HG03025 (cell line): ENCODE data around the gene CCDC74A.
A peak's percentile ranks its signal among the peaks of the same experiment; 100 is the strongest.
"Not testable (repeated sequence)": the region's sequence is repeated elsewhere in the genome, so short reads cannot be mapped to it uniquely, and the experiment has no call there.

ENCODE experiments used
- ATAC-seq: cut with Tn5 transposase; IDR thresholded peaks from one replicate; pipeline ENCODE4 v1.9.1; 2021; ENCODE audit warnings: mild to moderate bottlenecking, moderate library complexity; ENCODE audit not compliant: unreplicated experiment, low FRiP score

The CCDC74A gene

DNA sequence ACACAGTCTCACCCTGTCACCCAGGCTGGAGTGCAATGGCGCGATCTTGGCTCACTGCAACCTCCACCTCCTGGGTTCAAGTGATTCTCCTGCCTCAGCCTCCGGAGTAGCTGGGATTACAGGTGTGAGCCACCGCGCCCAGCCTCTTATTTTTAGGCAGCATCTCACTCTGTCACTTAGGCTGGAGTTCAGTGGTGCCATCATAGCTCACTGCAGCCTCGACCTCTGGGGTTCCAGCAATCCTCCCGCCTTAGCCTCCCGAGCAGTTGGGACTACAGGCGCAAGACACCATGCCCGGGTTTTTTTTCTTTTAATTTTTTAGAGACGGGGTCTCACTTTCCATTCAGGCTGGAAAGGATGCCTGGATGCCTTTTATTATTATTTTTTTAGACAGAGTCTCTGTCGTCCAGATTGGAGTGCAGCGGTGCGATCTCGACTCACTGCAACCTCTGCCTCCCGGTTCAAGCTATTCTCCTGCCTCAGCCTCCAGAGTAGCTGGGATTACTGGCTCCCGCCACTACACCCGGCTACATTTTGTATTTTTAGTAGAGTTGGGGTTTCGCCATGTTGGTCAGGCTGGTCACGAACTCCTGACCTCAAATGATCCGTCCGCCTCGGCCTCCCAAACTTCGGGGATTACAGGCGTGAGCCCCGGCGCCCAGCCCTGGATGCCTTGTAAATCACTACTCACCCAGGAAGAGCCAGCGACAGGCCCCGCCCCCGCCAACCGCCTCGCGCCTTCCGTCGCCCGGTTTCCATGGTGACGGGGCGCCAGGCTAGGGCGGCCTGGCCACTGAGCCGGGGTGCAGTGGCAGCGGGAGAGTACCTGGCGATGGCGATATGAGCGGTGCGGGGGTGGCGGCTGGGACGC lies at the start of gene CCDC74A:
TSS of gene CCDC74A (plus strand) at position 758 of the 871 bp plus-strand sequence. CDS start at position 841, 83 bp downstream.
- ATAC-seq: peak; percentile 83

DNA sequence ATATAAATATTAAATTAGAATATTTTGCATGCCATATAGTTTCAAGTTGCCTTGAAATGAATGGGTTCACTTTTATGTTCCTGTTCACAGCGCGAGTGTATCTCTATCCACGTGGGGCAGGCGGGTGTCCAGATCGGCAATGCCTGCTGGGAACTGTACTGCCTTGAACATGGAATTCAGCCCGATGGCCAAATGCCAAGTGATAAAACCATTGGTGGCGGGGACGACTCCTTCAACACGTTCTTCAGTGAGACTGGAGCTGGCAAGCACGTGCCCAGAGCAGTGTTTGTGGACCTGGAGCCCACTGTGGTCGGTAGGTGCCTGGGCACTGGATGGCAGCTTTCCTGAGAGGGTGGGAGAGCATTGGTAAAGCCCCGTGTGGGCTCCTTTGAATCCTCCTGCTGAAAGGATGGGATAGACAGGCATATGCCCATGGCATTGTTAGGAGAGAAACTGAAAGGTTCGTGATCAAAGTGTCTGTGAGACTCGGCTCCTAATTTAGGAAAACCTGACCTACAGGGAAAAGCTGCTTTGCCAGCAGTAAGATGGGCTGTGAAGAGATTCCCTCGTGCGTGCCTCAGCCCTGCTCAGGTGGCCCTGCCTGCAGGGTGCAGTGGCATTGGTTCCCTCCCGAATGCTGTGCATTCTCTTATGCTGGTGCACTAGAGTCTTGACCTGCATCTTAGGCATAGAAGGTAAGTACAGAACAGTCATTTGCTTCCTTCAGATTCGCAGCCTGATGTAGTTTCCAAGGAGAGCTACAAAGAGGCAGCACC lies 49.4 kb upstream of the CCDC74A start:
- not testable (repeated sequence) for ATAC-seq

DNA sequence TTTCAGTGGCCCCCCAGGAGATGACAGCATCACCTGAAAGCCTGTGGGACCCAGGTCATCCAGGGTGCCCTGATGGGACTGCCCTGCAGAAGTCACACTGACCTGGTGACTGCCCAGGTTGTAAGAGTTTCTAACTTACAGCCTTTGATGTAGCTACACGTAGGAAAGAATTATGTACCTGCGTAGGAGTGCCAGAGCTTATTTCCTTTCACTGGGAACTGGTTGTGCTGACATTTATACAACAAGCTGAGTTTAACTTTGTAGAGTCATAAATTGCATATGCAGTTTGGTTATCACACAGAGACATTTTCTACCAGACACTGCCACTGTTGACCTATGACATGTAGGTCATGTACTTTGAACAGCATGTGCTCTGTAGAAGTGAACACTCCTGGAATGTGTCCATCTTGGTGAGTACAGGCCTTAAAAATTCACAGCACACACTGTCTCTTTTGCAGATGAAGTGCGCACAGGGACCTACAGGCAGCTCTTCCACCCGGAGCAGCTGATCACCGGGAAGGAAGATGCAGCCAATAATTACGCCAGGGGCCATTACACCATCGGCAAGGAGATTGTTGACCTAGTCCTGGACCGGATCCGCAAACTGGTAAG lies 48.7 kb upstream of the CCDC74A start:
- ATAC-seq: not testable (repeated sequence)

GRCh38 chr2:131480351-131480750 lies 47.3 kb upstream of the CCDC74A start:
- not testable (repeated sequence) for ATAC-seq

- not testable (repeated sequence) for ATAC-seq
These were observed 45.1 kb upstream of the CCDC74A start for GRCh38 chr2:131482506-131483155.

- not testable (repeated sequence) for ATAC-seq
These were observed 43.5 kb upstream of the CCDC74A start for GRCh38 chr2:131483981-131484820.

GRCh38 chr2:131484906-131485460 lies 42.7 kb upstream of the CCDC74A start:
- ATAC-seq: not testable (repeated sequence)

DNA sequence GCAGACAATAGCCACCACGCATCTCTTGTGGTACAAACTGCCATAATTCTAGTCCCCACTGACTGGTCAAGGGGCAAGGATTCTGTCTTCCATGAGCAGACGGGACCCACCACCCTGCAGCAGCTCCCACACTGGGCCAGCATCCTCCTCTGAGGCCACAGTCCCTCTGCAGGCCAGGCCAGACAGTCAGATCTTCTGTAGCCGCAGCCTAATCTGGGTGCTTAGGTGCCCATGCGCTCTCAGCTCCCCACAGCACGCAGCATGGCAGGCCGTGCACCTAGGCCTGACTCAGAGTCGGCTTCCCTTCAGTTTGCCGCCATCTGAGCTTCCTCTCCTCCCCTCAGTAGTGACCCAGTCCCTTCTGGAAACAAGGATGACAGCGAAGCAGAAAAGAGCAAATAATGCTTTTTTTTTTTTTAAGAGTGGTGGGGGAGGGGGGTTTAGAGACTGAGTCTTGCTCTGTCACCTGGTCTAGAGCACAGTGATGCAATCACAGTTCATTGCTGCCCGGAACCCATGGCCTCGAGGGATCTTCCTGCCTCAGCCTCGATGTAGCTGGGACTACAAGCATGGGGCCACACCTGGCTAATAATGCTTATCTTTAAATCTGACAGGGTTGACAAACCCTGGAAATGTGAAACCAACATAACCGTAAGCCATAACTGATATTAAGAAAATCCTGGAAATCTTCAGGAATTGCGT lies 41.3 kb upstream of the CCDC74A start:
- ATAC-seq: not testable (repeated sequence)

DNA sequence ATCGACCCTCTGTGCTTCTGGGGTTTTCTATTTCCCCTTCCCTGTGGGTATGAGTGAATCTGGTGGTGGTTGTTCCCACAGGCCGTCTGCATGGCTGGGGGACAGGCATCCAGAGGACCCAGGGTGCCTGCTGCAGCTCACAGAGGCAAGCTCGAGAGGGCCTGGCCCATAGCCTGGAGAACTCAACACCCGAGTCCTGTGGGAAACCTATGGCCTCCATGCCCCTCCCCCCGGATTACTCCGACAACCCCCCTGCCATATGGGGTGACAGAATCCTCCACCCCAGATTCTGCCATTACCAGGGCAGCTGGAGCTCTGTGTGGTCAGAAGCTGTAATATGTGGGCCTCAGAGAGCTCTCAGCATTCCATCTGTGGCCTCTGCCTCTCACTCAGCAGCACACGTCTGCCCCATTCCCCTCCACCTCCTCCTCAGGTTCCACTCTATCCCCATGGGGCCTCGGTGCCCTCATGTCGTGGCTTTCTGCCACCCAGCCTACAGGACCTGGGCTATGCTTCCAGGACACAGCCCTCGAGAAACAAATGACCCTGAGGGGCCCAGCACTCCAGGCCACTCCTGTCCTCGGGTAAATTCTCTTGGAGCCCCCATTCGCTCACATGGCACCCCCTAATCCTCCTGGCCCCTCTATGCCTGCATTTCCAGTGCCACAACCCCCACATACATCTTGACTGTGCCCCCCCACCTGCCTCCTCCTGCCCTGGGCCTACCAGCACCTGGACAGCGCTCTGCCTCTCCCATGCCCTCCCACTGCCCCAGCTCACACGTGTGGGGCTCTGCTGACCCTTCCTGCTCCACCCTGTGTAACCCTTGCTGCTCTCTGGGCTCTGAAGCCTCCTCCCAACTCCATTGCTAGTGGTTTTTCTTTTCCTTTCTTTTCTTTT lies 39.1 kb upstream of the CCDC74A start:
- ATAC-seq: no peak

DNA sequence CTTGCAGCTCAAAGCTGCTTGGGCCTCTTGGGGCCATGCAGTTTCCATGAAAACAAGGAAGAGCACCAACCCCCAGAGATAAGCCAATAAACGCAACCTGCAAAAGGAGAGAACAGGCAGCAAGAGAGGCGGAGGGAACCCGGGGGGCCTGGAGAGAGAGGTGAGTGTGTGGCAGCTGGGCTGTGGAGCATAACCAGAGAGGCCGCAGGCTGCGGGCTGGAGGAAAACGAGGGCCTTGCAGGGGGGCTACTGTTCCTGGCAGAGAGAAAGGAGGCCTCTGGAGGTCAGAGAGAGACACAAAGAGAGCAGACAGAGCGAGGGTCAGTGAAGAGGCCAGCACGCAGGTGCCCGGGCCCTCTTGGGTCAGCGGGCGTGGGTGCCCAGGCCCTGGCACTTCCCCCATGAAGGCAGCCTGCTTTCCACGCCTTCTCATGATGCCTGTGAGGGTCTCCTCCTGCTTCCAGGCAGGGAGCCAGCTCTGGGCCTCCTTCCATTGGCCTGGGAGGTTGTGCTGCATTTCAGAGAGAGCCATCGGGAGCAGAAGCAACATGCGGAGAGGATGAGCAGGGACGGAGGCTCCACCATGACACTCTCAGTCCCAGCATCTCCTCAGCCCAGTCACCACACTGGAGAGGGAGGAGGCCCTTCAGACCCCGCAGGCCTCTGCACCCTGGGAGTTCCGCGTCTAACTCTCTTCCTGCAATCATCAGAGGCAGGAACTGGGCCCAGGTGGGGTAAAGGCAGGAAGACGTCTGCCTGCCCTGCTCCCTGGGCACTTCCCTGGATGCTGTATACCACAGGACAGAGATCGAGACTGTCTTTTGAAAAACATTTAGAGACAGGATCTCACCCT lies 36.8 kb upstream of the CCDC74A start:
- ATAC-seq: not testable (repeated sequence)

- ATAC-seq: peak; percentile 3
These were observed 36.2 kb upstream of the CCDC74A start for GRCh38 chr2:131491469-131491836.

DNA sequence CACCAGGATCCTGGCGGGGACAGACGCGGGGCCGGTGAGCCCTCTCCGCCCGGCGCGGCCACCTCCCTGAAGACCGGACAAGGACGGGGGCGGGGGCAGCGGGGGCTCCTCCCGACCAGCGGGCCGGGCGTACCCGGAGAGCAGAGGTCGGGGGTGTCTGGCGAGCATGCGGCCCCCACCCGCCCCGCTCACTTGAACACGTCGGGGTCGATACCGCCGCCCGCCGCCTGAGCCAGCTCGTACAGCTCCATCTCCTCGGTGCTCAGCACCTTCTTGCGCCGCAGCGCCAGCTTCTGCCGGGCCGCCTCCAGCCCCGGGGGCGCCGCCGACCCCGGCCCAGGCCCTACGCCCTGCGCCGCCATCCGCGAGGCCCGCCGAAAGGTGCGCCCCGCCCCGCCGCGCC lies 35.7 kb upstream of the CCDC74A start, which contains the start of gene MZT2A:
TSS of gene MZT2A (minus strand) at position 383 of the 403 bp plus-strand sequence. CDS start at position 362, 21 bp downstream.
- peak; percentile 3 for ATAC-seq

GRCh38 chr2:131492418-131493198 lies 35.1 kb upstream of the CCDC74A start:
- ATAC-seq: peak; percentile 62

DNA sequence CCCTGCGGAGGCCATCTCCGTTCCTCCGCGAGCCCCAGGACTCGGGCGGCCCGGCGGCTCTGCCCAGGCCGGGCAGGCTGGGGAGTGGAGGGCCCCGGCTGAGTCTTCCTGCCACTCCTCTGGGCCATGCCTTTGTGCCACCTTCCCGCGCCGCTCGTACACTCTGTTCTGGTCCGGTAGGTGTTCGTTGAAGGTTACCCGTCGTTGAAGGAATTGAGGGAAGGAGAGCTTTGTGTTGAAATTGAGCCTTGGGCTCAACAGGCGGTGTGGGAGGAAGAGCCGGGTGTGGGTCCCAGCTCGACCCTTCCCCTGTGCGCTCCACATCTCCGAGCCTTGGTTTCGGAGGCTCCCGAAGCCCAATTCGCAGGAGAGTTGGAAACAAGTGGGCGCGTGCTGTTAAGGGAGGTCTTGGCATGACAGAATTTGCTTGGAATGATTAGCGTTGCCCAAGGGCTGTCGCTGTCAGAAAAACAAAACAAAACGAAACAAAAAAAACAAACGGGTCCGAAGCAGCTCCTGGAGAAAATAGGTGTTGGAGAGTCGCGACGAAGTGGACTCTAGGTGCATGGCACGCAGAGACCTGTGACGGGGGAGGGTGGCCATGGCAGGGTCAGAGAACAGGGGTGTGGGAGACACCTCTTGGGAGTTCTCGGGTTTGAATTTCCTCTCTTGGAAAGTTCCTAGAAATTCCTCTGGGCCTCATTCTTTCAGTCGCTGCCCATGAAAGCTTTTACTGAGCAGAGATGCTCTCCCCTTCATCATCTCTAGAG lies 34.3 kb upstream of the CCDC74A start:
- peak; percentile 23 for ATAC-seq

GRCh38 chr2:131495506-131495905 lies 32.2 kb upstream of the CCDC74A start:
- ATAC-seq: not testable (repeated sequence)
